NCI-H82 treated with DMSO at 0.1 percent for 48 hours (cell line): ENCODE measurements around the gene FOXQ1.
"Not testable (repeated sequence)": the region's sequence is repeated elsewhere in the genome, so short reads cannot be mapped to it uniquely, and the experiment has no call there.

ENCODE experiments used
- DNase-seq: peaks from one replicate; lab custom pipeline; 2025; ENCODE audit not compliant: unreplicated experiment; lab: John Stamatoyannopoulos, UW

The FOXQ1 gene

DNA sequence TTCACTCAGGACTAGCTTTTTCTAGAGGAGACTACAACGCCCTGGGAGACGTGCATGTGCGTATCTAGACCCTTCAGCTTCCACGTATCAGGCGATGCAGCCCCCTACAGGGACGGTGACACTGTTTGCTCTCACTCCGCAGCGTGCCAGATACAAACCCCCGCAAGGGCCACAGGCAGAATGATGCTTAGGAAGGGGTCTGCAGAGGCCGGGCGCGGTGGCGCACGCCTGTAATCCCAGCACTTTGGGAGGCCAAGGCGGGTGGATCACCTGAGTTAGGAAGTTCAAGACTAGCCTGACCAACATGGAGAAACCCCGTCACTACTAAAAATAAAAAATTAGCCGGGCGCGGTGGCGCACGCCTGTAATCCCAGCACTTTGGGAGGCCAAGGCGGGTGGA, 6.7 kb downstream of the FOXQ1 start:
- DNase-seq: not testable (repeated sequence)

DNA sequence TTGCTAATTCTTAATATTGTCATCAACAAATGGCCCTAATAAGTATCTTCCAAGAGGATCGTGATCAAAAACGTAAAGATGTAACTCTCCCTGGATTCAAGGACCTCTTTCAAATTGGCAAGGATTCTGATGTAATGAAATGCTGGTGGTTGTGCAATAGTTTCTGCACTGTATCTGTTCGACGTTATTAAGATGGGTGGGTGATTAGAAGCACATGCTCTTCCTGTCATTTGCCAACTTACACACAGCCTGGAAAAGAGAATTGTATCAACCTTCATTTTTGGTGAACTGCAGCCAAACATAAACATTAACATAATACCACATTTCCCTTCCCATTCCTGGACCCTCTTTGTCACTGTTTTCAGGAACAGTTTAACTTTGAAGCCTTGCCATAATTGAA, 9.8 kb downstream of the FOXQ1 start:
- no peak for DNase-seq

- no peak for DNase-seq
Measured at GRCh38 chr6:1322156-1322555, 10.3 kb downstream of the FOXQ1 start.

DNA sequence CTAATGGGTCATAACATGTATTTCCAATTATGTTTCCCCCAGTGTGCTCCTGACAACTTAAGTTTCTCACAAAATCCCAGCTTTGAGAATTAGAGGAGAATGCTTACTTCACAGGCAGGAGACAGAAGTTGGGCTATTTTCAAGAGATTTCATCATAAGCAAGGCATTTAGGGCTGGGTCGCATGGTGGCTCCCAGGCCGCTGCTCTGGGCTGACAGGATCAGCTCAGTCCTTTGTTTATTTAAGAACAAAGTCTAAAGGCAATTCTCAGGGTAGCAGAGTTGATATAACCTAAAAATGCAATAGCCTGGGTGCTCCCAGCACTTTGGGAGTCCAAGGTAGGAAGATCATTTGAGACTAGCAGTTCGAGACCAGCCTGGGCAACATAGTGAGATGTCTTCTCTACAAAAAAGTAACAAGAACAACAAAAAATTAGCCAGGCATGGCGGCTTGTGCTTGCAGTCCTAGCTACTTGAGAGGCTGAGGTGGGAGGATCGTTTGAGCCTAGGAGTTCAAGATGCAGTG, 10.9 kb downstream of the FOXQ1 start:
- DNase-seq: no peak

DNA sequence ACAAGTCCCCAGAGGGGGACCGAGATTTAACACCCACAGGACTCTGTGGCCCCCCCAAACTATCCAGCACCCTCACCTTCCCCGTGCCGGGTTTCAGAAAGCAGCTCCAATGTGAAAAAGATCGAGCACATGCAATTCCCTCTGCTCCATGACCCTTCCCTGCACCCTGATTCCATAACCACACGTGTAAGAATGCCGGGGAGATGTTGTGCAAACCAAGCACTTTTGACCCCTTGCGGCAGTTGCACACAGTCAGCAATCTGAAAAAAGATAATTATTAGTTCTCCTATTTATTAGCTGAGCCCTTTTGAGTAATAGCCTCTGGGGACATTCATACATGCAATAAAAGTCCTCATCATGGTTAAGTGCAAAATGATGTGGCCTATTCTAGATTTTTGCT, 13.0 kb downstream of the FOXQ1 start:
- DNase-seq: no peak

GRCh38 chr6:1325461-1326309, 13.8 kb downstream of the FOXQ1 start:
- DNase-seq: no peak

DNA sequence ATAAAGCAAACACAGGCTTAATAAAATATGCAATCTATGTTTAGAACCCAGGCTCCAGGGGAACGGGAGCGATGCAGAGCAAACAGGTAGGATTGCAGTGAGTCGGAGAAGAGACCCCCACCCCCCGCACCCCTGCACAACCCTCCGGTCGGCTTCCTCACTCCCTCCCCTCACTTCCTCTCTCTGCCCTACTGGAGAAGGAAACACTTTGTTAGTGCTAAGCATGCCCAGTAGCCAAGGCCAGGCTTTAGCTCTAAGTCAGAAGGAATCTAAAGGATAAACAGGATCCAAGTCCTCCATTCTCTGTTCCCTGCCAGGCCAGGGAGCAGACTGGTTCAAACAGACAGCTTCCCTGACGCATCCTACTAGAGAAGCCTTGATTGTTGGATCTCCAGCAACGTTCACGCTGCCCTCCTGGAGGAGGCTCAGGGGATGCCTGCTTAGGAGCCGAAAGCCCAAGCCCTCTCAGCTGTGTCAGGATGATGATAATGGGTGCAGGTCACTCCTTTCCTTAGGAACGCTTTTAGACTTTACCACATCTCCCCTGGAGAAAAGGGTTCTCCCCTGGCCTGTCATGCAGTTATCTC, 14.7 kb downstream of the FOXQ1 start:
- DNase-seq: no peak

GRCh38 chr6:1327630-1328029, 15.7 kb downstream of the FOXQ1 start:
- no peak for DNase-seq

DNA sequence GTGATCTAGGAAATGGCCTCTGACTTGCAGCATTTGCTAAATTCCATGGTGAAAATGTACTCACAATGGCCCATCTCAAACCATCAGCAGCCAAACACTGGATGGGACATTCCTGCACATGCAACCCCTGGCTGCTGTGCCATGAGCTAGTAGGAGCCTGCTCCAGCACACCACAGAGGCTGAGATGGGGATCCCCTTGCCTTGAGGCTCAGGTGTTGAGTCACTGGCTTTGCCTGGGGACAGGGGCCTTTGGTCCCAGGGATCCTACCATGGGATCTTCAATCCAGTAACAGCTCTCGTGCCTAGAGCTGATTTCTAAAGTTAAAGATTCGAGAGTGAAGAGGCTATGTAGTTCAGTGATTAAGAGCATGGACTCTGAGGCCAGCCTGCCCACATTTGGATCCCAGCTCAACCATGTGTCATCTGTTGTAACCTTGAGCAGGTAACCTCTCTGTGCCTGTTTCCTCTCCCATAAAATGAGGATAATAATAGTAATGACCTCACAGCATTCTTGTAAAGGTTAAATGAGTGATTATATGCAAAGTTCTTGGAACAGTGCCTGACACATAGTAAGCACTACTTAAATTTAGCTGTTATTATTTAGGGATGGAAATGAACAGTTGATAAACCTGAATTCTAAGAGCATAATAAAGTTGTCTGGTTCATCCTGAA, 16.4 kb downstream of the FOXQ1 start:
- DNase-seq: no peak

DNA sequence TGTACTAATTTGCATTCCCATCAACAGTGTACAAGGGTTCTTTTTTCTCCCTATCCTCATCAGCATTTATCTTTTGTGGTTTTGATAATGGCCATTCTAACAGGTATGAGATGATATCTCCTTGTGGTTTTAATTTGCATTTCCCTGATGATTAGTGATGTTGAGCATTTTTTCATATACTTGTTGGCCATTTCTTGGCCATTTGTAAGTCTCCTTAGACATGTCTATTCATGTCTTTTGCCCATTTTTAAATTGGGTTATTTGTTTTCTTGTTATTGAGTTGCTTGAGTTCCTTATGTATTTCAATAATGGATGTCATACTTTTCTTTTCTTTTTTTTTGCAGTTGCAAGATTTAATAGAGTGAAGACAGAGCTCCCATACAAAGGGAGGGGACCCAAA, 17.8 kb downstream of the FOXQ1 start:
- DNase-seq: no peak

GRCh38 chr6:1334684-1335083, 22.8 kb downstream of the FOXQ1 start:
- DNase-seq: no peak

DNA sequence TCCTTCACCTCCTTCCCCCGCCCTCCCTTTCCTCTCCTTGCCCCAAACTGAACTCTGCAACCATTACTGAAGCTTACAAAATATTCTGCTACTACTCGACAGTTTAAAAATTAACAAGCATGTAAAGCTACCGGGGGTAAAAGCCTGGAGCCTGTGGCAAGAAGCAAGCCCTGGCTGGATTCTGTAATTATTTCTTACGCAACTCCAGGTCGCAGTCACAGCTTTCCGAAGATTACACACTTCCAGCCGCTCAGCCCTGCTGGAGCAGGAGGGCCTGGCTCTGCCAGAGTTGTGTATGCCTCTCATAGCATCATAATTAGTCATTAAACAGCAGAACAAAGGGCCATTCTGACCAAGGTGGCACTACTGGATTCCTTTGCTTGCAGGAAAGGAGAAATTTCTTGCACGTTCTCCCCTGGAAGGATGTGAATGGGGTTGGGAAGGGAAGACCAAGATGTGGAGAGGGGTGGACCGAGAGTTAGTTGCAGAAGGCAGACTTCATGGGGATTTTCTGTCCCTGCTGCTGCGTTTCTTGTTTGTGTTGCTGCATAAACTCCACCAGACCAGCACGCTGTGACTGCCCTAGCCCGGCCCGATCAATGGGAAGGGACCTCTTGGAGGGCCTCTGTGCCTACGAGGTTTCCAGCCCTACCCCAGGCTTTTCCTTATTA, 23.6 kb downstream of the FOXQ1 start:
- no peak for DNase-seq

DNA sequence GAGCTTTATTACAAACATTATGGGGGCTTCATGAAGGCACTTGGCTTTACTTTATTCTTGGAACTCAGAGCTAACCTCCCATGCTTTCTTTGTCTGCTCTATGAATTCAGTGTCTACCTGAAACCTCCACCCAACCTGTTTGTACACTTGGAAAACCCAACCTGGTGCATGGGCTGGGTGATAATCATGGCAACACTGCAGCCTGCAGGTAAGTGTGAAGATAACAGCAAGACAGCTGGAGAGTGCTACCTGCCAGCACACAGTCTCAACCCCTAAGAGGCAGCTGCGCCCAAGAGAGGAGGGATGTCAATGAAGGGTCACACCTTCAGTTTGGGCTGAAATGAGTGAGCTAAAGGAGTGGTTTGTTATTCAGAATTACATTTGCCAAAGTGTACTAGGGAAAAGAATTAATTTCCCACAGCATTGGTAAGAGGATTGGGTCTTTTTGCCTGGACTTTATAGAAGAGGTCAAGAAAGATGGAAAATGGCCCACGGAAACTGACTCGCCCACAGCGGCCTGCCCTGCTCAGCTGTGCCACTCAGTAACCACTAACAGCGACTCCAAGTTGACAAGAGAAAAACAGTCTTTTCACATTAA, 24.4 kb downstream of the FOXQ1 start:
- DNase-seq: no peak

- DNase-seq: no peak
Measured at GRCh38 chr6:1337791-1338190, 25.9 kb downstream of the FOXQ1 start.

DNA sequence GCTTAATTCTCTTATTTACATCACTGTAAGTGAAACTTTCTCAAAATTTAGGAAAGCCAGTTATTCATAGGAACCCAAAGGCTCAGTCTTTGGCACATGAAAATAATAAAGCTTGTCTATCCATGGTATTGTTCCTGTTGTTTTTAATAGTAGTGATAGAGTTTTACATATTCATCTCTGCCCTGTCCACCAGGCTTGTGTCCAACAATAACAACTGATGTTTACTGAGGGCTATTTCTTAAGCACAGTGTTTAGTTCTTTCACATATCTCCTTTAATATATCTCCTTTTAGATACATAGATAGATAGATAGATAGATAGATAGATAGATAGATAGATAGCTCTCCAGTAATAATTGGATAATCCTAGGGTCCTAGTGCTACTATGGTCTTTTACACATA, 34.2 kb downstream of the FOXQ1 start:
- no peak for DNase-seq

GRCh38 chr6:1346558-1347091, 34.7 kb downstream of the FOXQ1 start:
- no peak for DNase-seq

DNA sequence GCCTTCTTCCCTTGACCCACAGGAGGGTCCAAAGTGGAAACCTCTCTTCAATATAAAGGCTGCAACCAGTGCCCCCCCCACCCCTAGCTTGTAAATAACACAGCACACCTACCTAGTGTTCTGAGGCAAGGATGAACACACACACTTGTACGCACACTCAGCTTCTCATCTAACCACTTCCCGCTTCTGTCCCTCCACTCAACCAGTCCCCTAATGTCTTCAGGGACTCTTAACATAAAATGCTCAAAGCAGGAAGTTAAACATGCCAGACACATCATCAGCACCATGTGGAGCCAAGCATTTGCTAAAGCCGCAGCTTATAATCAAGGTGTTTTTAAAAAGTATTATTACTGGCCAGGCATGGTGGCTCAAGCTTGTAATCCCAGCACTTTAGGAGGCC, 35.3 kb downstream of the FOXQ1 start:
- no peak for DNase-seq

DNA sequence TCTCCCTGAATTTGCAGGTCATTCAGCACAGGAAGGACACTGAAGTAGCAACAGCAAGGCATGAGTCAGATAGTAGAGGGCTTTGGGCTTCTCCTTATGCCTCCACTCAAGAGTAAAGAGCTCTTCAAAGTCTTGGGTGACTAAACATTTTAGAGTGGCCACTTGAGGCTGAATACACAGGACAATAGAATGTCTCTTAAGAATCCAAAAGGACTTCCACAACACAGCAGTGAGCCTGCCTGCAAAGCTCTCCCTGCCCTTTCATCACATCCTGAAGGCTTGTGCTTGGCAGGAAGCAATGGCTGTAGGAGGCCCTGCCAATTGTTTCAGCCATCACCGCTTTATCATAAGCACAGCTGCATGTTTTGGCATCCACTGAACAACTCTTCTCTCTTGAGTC, 36.8 kb downstream of the FOXQ1 start:
- no peak for DNase-seq

DNA sequence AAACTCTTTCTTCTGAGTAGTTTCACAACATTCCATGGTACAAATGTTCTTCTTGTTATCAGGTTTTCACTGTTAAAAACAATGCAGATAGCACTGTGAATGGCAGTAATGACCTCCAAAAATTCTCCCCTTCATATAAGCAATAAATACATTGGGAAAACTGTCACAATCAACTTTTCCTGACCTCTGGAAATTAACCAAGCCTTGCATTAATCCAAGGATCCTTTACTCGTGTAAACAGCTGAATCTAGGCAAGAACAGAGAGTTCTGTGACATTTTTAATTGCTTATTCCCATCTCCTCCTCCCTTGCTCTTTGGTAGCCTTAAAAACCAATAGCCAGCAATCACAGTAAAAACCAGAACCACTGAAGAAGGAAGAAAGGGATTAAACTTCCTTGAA, 37.8 kb downstream of the FOXQ1 start:
- DNase-seq: no peak

DNA sequence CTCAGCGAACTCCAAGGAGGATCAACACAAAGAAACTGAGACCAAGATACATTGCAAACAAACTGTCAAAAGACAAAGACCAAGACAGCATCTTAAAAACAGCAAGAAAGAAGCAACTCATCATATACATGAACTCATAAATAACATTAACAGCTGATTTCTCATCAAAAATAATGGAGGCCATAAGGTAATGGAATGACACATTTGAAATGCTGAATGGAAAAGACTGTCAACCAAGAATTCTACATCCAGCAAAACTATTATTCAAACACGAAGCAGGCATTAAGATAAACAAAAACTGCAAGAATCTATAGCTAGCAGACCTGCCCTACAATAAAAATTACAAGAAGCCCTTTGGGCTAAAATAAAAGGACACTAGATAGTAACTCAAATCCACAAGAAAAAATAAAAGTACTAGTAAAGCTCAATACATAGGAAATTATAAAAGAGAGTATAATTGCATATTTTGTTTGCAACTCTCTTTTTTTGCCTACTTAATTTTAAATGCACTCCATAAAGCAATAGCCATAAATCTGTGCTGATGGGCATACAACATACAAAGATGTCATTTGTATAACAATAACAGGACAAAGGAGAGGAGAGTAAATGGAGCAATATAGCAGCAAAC, 39.6 kb downstream of the FOXQ1 start:
- no peak for DNase-seq
